Endothelial cell of umbilical vein (primary cell): ENCODE data around the gene PARVA. TPM values are rescaled to one million over a fixed set of nuclear protein-coding genes. Genes with fewer than 3 reads are reported as not detected.

Source experiments
- BruUV-seq: library from RNA; stranded (reverse); fragments of 400-500 nt; replicated peaks from 2 replicates; lab custom pipeline; 2021; lab: Mats Ljungman, UMichigan
- CTCF ChIA-PET: fragments of 300-600, 350-600 bp; sonication (Branson Sonifier 250); formaldehyde crosslinking; loops from one replicate; lab custom pipeline; 2021; ENCODE audit warnings: antibody characterized with exemption, inconsistent platforms; lab: Charles Lee
- POLR2A ChIA-PET: fragments of 300-600, 350-600 bp; sonication (Branson Sonifier 250); formaldehyde crosslinking; loops from one replicate; lab custom pipeline; 2021; ENCODE audit warnings: antibody characterized with exemption, inconsistent platforms; lab: Charles Lee
- DNase-seq: peaks from one replicate; pipeline ENCODE4 v3.0.0-alpha.2; 2011; ENCODE audit warnings: low read depth, low spot score
- FAIRE-seq: peaks from 2 replicates; lab custom pipeline; 2011; peaks lifted over from hg19 to GRCh38; lab: Jason Lieb, UNC
- H2AFZ ChIP-seq: 2 replicates; pipeline ENCODE4 v1.6.0; 2012; ENCODE audit warnings: low read depth, low read length, control low read depth, inconsistent platforms
- H3K27ac ChIP-seq: 2 replicates; pipeline ENCODE4 v1.5.1; 2011; ENCODE audit warnings: low read depth, mild to moderate bottlenecking, control low read depth, low read length, moderate library complexity; ENCODE audit not compliant: insufficient read depth
- H3K27me3 ChIP-seq, 2 experiments: 2 replicates each; pipeline versions ENCODE4 v1.6.0 to v1.6.1; 2011; ENCODE audit warnings: low read length in 2 of 2, mixed read lengths in 1 of 2; ENCODE audit not compliant: control insufficient read depth in 2 of 2, insufficient read depth in 2 of 2
- H3K36me3 ChIP-seq, 2 experiments: 2 replicates in 1 of 2; 3 replicates in 1 of 2; pipeline ENCODE4 v1.5.1; 2011; ENCODE audit warnings: low read length in 2 of 2, mild to moderate bottlenecking in 1 of 2, moderate library complexity in 1 of 2; ENCODE audit not compliant: control insufficient read depth in 2 of 2, insufficient read depth in 2 of 2; ENCODE audit errors: extremely low read depth in 1 of 2
- H3K4me1 ChIP-seq: 3 replicates; pipeline ENCODE4 v1.5.1; 2011; ENCODE audit warnings: mild to moderate bottlenecking, low read length; ENCODE audit not compliant: control insufficient read depth, insufficient read depth; ENCODE audit errors: extremely low read depth
- H3K4me2 ChIP-seq: 2 replicates; pipeline ENCODE4 v1.6.1; 2011; ENCODE audit warnings: low read length, control low read depth, mixed read lengths; ENCODE audit not compliant: insufficient read depth
- H3K4me3 ChIP-seq, 3 experiments: fragments of 200-600 bp in 1 of 3; sonication (generic), shearing (Covaris generic) in 1 of 3; replicated peaks in 1 of 3; 2 replicates each; pipeline ENCODE4 v1.5.1; 2011 to 2016; ENCODE audit warnings: control low read depth in 3 of 3, low read length in 3 of 3, mild to moderate bottlenecking in 2 of 3, inconsistent platforms in 1 of 3, low read depth in 1 of 3, moderate library complexity in 1 of 3; ENCODE audit not compliant: insufficient read depth in 1 of 3
- H3K79me2 ChIP-seq: 2 replicates; pipeline ENCODE4 v1.6.0; 2012; ENCODE audit warnings: low read length, inconsistent platforms; ENCODE audit not compliant: control insufficient read depth, insufficient read depth
- H3K9ac ChIP-seq: replicated peaks from 2 replicates; pipeline ENCODE3; 2011; ENCODE audit warnings: low read length, control low read depth; ENCODE audit not compliant: insufficient read depth; ENCODE audit errors: extremely low read depth
- H3K9me1 ChIP-seq: replicated peaks from 3 replicates; pipeline ENCODE4 v1.6.0; 2011; ENCODE audit warnings: mild to moderate bottlenecking, low read length; ENCODE audit not compliant: control insufficient read depth, insufficient read depth; ENCODE audit errors: extremely low read depth
- H3K9me3 ChIP-seq: replicated peaks from 2 replicates; pipeline ENCODE4 v1.5.1; 2012; ENCODE audit warnings: low read length, inconsistent platforms; ENCODE audit not compliant: control insufficient read depth, insufficient read depth
- H4K20me1 ChIP-seq: replicated peaks from 2 replicates; pipeline ENCODE3; 2011; ENCODE audit warnings: mild to moderate bottlenecking, low read length; ENCODE audit not compliant: control insufficient read depth, insufficient read depth; ENCODE audit errors: extremely low read depth
- CTCF ChIP-seq, 2 donors: IDR thresholded peaks; 1 replicate in 1 of 2; 2 replicates in 1 of 2; pipeline ENCODE4 v1.5.1; 2011; ENCODE audit warnings: low read length in 2 of 2, mild to moderate bottlenecking in 2 of 2, moderate library complexity in 2 of 2, control low read depth in 1 of 2, inconsistent platforms in 1 of 2, low read depth in 1 of 2; ENCODE audit not compliant: insufficient read depth in 1 of 2; ENCODE audit errors: extremely low read depth in 1 of 2
- EZH2 ChIP-seq: IDR thresholded peaks from 2 replicates; pipeline ENCODE4 v1.6.1; 2012; ENCODE audit warnings: borderline replicate concordance, low read depth, mild to moderate bottlenecking, moderate library complexity, low read length, inconsistent platforms; ENCODE audit not compliant: severe bottlenecking
- FOS ChIP-seq: IDR thresholded peaks from 2 replicates; pipeline ENCODE4 v1.6.1; 2011; ENCODE audit warnings: mild to moderate bottlenecking, low read length, moderate library complexity, borderline replicate concordance; ENCODE audit not compliant: insufficient read depth
- GATA2 ChIP-seq: IDR thresholded peaks from 2 replicates; pipeline ENCODE4 v1.7.0; 2011; ENCODE audit warnings: low read depth, mild to moderate bottlenecking, moderate library complexity, mixed read lengths, low read length; ENCODE audit not compliant: insufficient read length, insufficient read depth
- JUN ChIP-seq: IDR thresholded peaks from 2 replicates; pipeline ENCODE4 v1.6.1; 2011; ENCODE audit warnings: borderline replicate concordance, low read depth; ENCODE audit not compliant: insufficient read length, insufficient read depth
- MAX ChIP-seq: IDR thresholded peaks from 2 replicates; pipeline ENCODE4 v1.6.1; 2011; ENCODE audit not compliant: insufficient read depth, insufficient read length
- MYC ChIP-seq: IDR thresholded peaks from one replicate; pipeline ENCODE4 v1.6.1; 2011; ENCODE audit warnings: mild to moderate bottlenecking, low read depth, low read length
- POLR2A ChIP-seq: IDR thresholded peaks from 2 replicates; pipeline ENCODE4 v1.6.1; 2012; ENCODE audit warnings: low read depth, mild to moderate bottlenecking, control low read depth, low read length
- POLR2AphosphoS5 ChIP-seq: IDR thresholded peaks from 2 replicates; pipeline ENCODE4 v1.6.1; 2012; ENCODE audit warnings: low read depth, mild to moderate bottlenecking, control low read depth, low read length, moderate library complexity; ENCODE audit not compliant: insufficient read depth
- dilution Hi-C: fragments of 300-500 bp; cut with MboI; formaldehyde crosslinking; loops from one replicate; pipeline ENCODE4 v1.15.0; 2019; ENCODE audit warnings: low sequenced_read_pairs; ENCODE audit not compliant: extremely low pct_ligation_motif_present
- intact Hi-C: fragments of 100-400 bp; cut with micrococcal nuclease; formaldehyde crosslinking; loops from one replicate; pipeline ENCODE4 v1.10.0; 2022
- polyA plus RNA-seq, 4 experiments: library from polyadenylated mRNA; depleted of rRNA in 3 of 4; stranded (reverse) in 3 of 4; unstranded in 1 of 4; fragments of >200 nt; gene quantifications; 2 replicates each; pipeline versions ENCODE4 v1.2.1 to v1.2.3, GENCODE V29; 2011 to 2012; ENCODE audit warnings: missing spikeins in 1 of 4
- total RNA-seq: library from RNA; stranded (reverse); gene quantifications from 2 replicates; pipeline ENCODE4 v1.2.3, GENCODE V29; 2021

The PARVA gene
- total and polyA plus RNA-seq, 2 donors (not counting 3 experiments of a cell fraction or from before 2014, with no cell fraction given): 40.6 to 104 TPM

GRCh38 chr11:12381875-12382274 lies 4.5 kb downstream of the PARVA start:
- no peak for TF ChIP-seq MAX
- POLR2A ChIA-PET: no interaction called here
- Histone ChIP-seq H3K27ac (no peak overlapping the region), H3K4me2 (no peak overlapping the region), H3K27me3 (no peaks in the 10 kb centered on the region), H2AFZ (no peak overlapping the region), H3K79me2 (peaks cover 83% of the 10 kb centered on the region), H3K4me3 (no peak overlapping the region), H3K4me1 (peaks cover 13% of the 10 kb centered on the region), H4K20me1 (peaks cover 4% of the 10 kb centered on the region), H3K9me3 (no peaks in the 10 kb centered on the region), H3K36me3 (peaks cover 0 to 3% of the 10 kb centered on the region in 2 experiments), H3K9me1 (no peaks in the 10 kb centered on the region), H3K9ac (no peak overlapping the region)
- intact Hi-C loops: no loop called here
- no peak for DNase-seq
- dilution Hi-C loops: no loop called here
- CTCF ChIA-PET: no interaction called here
- no peak for FAIRE-seq
- no TSS peak for BruUV-seq

- Histone ChIP-seq H3K9me1 (no peaks in the 10 kb centered on the region), H3K4me2 (no peak overlapping the region), H3K36me3 (peaks cover 0 to 3% of the 10 kb centered on the region in 2 experiments), H2AFZ (no peak overlapping the region), H3K4me1 (peaks cover 9% of the 10 kb centered on the region), H3K27ac (no peak overlapping the region), H3K9ac (no peak overlapping the region), H3K9me3 (no peaks in the 10 kb centered on the region), H3K27me3 (no peaks in the 10 kb centered on the region), H4K20me1 (peaks cover 4% of the 10 kb centered on the region), H3K79me2 (peaks cover 88% of the 10 kb centered on the region), H3K4me3 (no peak overlapping the region)
- ChIA-PET CTCF (interaction anchor here (1.6 kb wide), 1 partner anchor 51 kb away, joined by 4 read pairs; no protein-coding TSS in a partner anchor), POLR2A (no interaction called here)
- intact Hi-C loops (no loop called here), dilution Hi-C loops (no loop called here)
- BruUV-seq: no TSS peak
- DNase-seq: no peak
- TF ChIP-seq FOS (no peak), MYC (no peak), POLR2AphosphoS5 (no peak), MAX (no peak), POLR2A (no peak), JUN (no peak), CTCF (IDR thresholded peaks at IDR 0.05; ENCODE audit: extremely low read depth in 1 of 2, insufficient read depth in 1 of 2, low read depth in 1 of 2, low read length in 2 of 2) (no peak), GATA2 (no peak), EZH2 (no peak)
- no peak for FAIRE-seq
Observed at GRCh38 chr11:12382451-12382850, 5.1 kb downstream of the PARVA start.
